GM18502 (cell line): ENCODE data around the gene MLEC.
A peak's percentile ranks its signal among the peaks of the same experiment; 100 is the strongest.

Experiments used
- ATAC-seq: cut with Tn5 transposase; IDR thresholded peaks from one replicate; pipeline ENCODE4 v1.9.1; 2021; ENCODE audit warnings: mild to moderate bottlenecking; ENCODE audit not compliant: unreplicated experiment, poor library complexity

MLEC gene

DNA sequence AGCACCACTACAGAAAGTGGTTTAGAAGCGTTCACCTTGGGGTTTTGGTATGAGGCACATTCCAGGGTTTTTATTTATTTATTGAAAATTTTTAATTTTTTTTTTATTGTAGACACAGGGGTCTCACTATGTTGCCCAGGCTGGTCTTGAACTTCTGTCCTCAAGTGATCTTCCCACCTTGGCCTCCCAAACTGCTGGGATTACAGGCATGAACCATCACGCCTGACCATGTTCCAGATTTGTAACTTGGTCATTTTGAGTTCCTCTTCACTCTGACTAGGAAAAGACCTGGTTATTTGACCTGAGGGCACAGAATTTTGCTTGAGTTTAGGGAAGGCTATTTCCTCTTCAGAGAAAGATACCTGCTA, 3.1 kb downstream of the MLEC start:
- ATAC-seq, result no peak

DNA sequence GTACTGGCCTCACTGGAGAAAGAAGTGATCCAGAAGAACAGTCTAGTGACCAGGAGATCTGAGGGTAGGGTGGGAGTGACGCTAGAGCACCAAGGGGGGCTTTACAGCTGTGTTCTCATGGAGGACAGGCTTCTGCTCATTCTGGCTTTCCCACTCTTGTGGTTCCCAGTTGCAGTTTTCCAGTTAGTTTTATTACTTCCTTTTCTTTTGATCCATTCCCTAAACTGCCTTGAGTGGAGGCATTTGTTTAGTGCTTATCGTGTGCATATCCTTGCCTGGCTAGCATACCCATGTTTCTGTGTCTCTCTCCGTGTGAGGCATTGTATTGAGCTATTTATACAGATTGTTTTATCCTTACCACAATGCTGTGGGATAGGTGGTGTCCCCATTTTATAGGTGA, 4.0 kb downstream of the MLEC start:
- no peak for ATAC-seq

GRCh38 chr12:120692524-120693033, 5.6 kb downstream of the MLEC start:
- ATAC-seq, result no peak

GRCh38 chr12:120693848-120694247, 6.9 kb downstream of the MLEC start:
- no peak for ATAC-seq

DNA sequence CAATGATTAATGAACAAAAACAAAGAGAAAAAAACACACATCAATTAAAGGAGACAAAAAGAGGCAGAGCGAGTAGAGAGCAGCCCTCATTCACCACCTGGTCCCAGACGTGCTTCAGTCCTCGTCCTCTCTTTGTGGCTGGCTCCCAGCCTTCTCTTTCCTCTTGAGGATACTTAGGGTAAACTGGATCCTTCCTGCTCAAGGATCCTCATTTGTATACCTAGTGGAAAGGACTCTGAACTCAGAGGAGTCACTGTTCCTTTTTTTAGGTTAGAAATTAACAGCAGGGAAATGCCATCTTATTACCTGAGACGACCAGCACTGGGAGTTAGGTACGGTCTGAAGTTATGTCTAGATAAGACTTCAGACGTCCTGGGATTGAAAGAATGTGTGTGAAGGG, 9.7 kb downstream of the MLEC start:
- ATAC-seq, result no peak

GRCh38 chr12:120697344-120697743, 10.4 kb downstream of the MLEC start:
- ATAC-seq, result no peak

- ATAC-seq, result no peak
Observed at GRCh38 chr12:120698665-120699064, 11.7 kb downstream of the MLEC start.

DNA sequence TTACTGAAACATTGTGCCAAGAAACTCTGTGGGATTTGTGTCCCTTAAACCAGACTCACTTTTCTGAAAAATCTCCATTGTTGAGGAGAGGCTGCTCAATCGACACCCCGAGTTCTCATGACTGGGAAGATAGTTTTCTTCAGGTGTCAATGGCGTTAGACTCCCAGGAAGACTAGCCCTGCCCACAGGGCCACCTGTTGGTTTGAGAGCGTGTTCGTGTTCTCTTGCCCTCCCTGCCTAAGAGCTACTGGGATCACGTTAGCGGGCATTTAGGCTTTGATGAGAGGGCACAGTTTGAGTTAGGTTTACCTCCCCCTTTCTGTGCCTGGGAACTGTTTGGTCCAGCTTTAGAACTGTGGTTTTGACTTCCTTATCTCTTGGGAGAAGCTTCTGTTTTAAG, 12.6 kb downstream of the MLEC start:
- ATAC-seq, result no peak

GRCh38 chr12:120700886-120701285, 13.9 kb downstream of the MLEC start:
- ATAC-seq, result no peak

GRCh38 chr12:120702637-120703036, 15.7 kb downstream of the MLEC start:
- ATAC-seq, result no peak

DNA sequence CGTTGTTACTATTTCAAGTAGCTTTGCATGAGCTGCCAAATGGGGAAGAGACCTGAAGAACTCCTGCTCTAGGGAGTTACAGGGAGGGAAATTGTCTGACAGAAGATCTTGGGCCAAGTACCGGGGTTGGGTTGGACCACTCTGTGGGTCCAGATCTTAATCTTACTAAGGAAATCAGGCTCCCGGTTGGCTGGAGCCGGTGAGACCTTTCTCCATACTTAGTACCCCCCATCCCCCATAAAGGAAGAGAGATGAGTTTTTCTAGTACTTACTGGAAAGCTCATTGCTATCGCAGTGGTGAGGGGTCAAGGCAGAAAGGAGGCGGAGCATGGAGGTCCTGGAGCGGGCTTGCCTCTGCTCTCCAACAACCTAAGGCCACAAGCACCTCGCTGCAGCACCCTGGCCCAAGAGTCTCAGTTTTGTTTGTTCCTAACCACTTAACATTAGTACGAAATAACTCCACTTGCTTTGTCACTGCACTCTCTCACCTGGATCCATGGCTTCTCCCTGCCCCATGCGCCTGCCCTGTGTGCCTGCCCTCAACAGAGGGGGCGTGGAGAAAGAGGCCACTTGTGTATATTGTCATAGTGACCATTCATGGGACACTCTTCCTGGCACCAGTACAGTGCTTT, 16.5 kb downstream of the MLEC start:
- ATAC-seq, result no peak

DNA sequence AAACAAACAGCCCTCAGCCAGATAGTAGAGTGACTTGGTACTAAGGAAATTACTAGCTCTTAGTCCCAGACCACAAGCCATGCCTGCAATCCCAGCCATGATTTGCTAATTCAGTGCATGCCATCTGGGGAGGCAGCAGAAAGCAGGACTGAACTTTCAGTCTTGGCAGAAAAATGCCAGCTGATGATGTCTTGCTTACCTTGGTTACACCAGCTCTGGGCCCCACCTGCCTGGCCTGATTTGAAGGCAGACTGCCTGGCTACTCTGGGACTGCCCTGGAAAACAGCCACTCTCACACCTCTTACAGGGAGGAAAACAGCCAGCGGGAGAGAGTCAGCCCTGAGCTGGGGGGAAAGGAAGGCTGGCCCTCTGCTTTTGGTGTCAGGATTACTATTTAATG, 18.7 kb downstream of the MLEC start:
- no peak for ATAC-seq

GRCh38 chr12:120706029-120706428, 19.1 kb downstream of the MLEC start:
- ATAC-seq, result no peak

- ATAC-seq, result no peak
Observed at GRCh38 chr12:120708651-120709050, 21.7 kb downstream of the MLEC start.

DNA sequence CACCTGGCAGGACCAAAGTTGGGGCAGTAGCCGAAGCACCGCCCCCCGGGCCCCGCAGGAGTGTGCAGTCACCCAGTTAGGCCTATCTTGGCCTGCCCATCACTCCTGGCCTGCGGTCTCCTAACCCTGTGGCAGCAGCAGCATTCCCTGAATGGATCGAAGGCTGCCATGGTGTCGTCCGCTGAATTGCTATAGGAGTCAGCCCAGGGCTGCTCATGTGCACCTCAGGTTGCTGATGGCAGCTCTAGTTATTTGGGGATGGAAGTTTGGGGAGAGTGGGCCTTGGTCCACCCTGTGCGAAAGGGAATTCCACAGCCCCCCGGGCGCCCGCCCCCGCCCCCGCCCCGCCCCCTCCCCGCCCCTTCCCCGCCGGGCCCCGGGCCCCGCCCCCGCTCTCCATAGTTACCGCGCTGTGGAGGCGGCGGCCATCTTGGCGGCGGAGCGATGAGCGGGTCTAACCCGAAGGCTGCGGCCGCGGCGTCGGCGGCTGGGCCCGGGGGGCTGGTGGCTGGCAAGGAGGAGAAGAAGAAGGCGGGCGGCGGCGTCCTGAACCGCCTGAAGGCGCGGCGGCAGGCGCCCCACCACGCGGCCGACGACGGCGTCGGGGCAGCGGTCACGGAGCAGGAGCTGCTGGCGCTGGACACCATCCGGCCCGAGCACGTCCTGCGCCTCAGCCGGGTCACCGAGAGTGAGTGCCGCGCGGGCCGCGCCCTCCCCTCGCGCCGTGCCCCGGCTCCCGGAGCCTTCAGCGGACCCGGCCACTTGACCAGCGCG, 23.3 kb downstream of the MLEC start, which contains the start of gene UNC119B:
Gene UNC119B, plus strand, starts transcription at position 428 of the 774 bp plus-strand sequence. Its CDS starts 17 bp downstream, at position 445.
- ATAC-seq, result peak; percentile 69

DNA sequence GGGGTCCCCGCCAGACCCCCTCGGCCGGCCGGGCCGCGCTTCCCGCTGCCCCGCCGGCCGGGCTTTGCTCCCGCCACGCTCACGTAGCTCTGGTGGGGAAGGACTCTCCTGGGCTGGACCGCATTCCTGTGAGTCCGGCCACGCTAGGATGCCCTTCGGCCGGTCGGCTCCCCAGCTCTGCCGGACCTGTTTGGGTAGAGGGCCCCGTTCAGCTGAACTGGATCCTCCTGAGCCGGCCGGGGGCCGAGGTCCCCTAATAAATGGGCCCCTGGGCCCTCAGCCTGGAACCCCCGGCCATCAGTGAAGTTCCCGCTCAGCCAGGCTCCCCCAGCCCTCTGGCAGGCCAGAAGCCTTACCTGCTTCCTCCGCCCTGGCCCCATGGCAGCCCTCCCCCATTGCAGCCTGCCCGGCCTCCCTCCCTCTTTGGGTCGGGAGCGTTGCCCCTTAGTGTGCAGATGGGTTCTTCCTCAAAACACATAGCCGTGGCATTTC, 23.9 kb downstream of the MLEC start:
- ATAC-seq, result peak; percentile 25

DNA sequence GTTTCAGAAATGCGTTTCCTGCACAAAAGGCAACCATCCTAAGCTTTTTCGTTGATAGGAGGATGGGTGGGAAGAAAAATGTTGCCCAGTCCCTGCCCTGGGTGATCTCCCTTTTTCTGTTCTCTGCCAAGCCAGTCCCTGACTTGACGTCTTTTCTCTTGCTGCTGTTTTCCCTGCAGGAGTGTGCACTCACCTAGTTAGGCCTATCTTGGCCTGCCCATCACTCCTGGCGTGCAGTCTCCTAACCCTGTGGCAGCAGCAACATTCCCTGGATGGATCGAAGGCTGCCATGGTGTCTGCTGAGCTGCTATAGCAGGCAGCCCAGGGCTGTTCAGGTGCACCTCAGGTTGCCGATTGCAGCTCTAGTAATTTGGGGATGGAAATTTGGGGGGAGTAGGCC, 24.5 kb downstream of the MLEC start:
- ATAC-seq, result no peak

- ATAC-seq, result no peak
Observed at GRCh38 chr12:120712610-120713009, 25.7 kb downstream of the MLEC start.

DNA sequence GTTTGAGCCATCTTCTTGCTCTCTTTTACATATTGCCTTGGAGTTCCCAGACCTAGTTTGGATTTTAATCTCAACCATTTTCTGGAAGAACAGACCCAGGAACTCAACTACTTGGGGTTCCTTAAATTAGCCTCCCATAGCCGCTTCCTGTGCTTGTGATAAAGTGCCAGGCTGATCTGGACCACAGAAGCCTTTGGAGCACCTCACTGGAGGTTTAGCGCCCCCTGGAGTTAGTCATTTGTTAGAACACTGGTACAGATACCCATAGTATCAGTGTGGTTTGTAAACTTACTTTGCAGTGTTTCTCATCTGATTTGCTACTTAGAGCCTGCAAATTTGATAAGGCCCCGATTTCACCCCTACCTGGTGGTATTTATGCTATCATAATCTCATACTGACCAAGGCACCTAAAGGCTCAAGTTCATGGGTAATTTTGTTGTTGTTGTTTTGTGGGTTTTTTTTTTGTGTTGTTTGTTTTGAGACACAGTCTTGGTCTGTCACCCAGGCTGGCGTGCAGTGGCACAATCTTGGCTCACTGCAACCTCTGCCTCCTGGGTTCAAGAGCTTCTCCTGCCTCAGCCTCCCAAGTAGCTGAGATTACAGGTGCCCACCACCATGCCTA, 27.0 kb downstream of the MLEC start:
- ATAC-seq, result no peak

- no peak for ATAC-seq
Observed at GRCh38 chr12:120718055-120718454, 31.1 kb downstream of the MLEC start.

- no peak for ATAC-seq
Observed at GRCh38 chr12:120719072-120719471, 32.1 kb downstream of the MLEC start.
